Glutamatergic neuron (in vitro differentiated cells): ENCODE data around the gene IBSP. TPM values are rescaled to one million over a fixed set of nuclear protein-coding genes. Genes with fewer than 3 reads are reported as not detected.

Source experiments
- DNase-seq: peaks from one replicate; pipeline ENCODE4 v3.0.0; 2022
- H3K27ac Mint-ChIP-seq: one replicate; pipeline ENCODE4 v1.8.0; 2020; ENCODE audit warnings: mild to moderate bottlenecking, mixed read lengths, inconsistent platforms; ENCODE audit not compliant: unreplicated experiment
- H3K27me3 Mint-ChIP-seq: one replicate; pipeline ENCODE4 v1.8.0; 2020; ENCODE audit warnings: mild to moderate bottlenecking, moderate library complexity, mixed read lengths, inconsistent platforms; ENCODE audit not compliant: unreplicated experiment
- H3K36me3 Mint-ChIP-seq: one replicate; pipeline ENCODE4 v1.8.0; 2020; ENCODE audit warnings: mild to moderate bottlenecking, mixed read lengths, inconsistent platforms; ENCODE audit not compliant: unreplicated experiment
- H3K4me1 Mint-ChIP-seq: one replicate; pipeline ENCODE4 v1.8.0; 2020; ENCODE audit warnings: mild to moderate bottlenecking, low read depth, mixed read lengths, inconsistent platforms; ENCODE audit not compliant: unreplicated experiment
- H3K4me3 Mint-ChIP-seq: one replicate; pipeline ENCODE4 v1.8.0; 2020; ENCODE audit warnings: mild to moderate bottlenecking, mixed read lengths, inconsistent platforms; ENCODE audit not compliant: unreplicated experiment
- H3K9me3 Mint-ChIP-seq: one replicate; pipeline ENCODE4 v1.8.0; 2020; ENCODE audit warnings: mild to moderate bottlenecking, moderate library complexity, mixed read lengths, inconsistent platforms; ENCODE audit not compliant: unreplicated experiment
- total RNA-seq: library from RNA; stranded (reverse); fragmentation: NEBNext Ultra II Directional; extraction: Animal tissue kit (Norgen Biotek cat#: 25700); gene quantifications from one replicate; pipeline ENCODE4 v1.2.1, GENCODE V29; 2021; ENCODE audit not compliant: unreplicated experiment
- TF ChIP-seq, protein P1 (sequence below): fragments of 200-600 bp; sonication (generic); IDR thresholded peaks from one replicate; pipeline ENCODE4 v1.5.0; 2021; ENCODE audit not compliant: partially characterized antibody, unreplicated experiment

The IBSP gene
- total RNA-seq, 1 donor from 2014 or later: not detected

GRCh38 chr4:87783781-87784180 is 15.6 kb upstream of the IBSP start:
- Mint-ChIP-seq H3K27me3 (no peaks in the 10 kb centered on the region), H3K9me3 (no peaks in the 10 kb centered on the region), H3K4me3 (no peak overlapping the region), H3K4me1 (no peaks in the 10 kb centered on the region), H3K36me3 (no peaks in the 10 kb centered on the region), H3K27ac (no peak overlapping the region)
- TF ChIP-seq, protein P1, sequence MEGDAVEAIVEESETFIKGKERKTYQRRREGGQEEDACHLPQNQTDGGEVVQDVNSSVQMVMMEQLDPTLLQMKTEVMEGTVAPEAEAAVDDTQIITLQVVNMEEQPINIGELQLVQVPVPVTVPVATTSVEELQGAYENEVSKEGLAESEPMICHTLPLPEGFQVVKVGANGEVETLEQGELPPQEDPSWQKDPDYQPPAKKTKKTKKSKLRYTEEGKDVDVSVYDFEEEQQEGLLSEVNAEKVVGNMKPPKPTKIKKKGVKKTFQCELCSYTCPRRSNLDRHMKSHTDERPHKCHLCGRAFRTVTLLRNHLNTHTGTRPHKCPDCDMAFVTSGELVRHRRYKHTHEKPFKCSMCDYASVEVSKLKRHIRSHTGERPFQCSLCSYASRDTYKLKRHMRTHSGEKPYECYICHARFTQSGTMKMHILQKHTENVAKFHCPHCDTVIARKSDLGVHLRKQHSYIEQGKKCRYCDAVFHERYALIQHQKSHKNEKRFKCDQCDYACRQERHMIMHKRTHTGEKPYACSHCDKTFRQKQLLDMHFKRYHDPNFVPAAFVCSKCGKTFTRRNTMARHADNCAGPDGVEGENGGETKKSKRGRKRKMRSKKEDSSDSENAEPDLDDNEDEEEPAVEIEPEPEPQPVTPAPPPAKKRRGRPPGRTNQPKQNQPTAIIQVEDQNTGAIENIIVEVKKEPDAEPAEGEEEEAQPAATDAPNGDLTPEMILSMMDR: no peak
- no peak for DNase-seq

DNA sequence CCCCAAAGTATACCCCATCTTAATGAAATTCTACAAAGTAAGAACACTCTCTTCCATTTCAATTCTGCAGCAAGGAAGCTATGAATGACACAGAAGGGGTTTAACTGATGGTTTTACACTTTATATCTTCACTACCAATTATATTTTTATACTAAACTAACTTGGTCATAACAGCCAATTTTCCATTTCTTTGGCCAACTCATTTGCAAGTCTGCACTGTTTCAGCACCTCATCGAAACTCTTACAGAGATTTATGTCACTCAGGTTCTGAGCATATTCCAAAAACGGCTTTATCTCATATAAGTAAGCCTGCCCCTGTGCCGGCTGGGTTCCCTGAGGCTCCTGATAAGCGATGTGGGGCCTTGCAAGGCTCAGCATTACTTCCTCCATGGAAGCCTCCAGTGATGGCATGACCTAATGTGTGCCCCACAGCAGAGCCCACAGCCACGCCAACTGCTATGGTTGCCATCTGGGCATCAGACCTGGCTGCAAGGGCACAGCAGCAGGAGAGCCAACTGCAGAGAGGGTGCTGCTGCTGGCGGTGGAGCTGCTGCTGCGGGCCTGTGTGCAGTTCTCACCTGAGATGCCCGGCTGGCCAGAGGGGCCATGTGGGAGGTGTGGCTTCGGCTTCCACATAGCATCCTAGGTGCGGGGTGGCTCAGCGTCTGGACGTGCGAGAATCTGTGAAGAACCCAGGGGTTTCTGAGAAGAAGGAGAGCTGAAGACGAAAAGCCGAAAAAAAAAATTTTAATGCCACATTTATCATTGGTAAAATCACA is 13.4 kb upstream of the IBSP start:
- Mint-ChIP-seq H3K27me3 (no peaks in the 10 kb centered on the region), H3K36me3 (no peaks in the 10 kb centered on the region), H3K4me3 (no peak overlapping the region), H3K27ac (no peak overlapping the region), H3K9me3 (no peaks in the 10 kb centered on the region), H3K4me1 (no peaks in the 10 kb centered on the region)
- TF ChIP-seq, protein P1: no peak
- DNase-seq: no peak

DNA sequence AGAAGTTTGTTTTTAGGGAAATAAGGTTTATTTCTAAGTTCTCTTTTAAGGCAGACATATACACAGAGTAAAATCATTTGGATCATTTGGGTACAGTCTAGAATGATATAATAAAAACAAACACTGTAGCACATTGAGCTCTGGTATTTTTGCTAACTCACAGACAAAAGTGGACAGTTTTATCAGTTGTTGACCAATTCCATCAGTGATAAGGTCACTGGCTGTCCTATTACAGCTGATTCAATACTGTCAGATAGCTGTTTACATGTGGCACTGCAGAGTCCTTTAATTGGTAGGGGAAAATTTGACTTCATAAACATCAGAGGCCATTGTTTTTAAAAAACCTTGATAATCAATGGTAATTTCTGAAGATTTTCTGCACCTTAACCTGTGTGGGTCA is 3.5 kb downstream of the IBSP start:
- Mint-ChIP-seq H3K9me3 (no peaks in the 10 kb centered on the region), H3K4me1 (no peaks in the 10 kb centered on the region), H3K36me3 (no peaks in the 10 kb centered on the region), H3K27ac (no peak overlapping the region), H3K4me3 (no peak overlapping the region), H3K27me3 (peaks cover 2% of the 10 kb centered on the region)
- TF ChIP-seq, protein P1: no peak
- DNase-seq: no peak

DNA sequence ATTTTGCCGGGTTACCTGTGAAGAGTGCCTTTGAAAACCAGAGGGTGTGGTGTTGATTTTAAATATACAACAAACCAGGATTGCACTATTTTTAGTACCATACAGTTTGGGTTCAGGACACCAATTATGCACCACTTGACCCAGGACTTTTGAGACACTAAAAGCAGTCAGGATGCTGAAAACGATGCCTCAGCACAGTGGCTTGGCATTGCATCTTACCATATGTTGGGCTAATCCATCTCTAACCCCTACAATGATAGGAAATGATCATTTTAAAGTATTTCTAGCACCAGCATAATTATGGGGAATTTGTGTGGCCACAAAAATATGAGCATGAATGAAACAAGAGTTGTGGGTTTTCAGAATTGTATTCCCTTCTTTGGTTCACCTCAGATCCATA is 4.1 kb downstream of the IBSP start:
- H3K4me1 Mint-ChIP-seq: no peaks in the 10 kb centered on the region
- DNase-seq: no peak
- TF ChIP-seq, protein P1: no peak
- H3K9me3 Mint-ChIP-seq: no peaks in the 10 kb centered on the region
- peaks cover 2% of the 10 kb centered on the region for H3K27me3 Mint-ChIP-seq
- no peak overlapping the region for H3K27ac Mint-ChIP-seq
- H3K36me3 Mint-ChIP-seq: no peaks in the 10 kb centered on the region
- no peak overlapping the region for H3K4me3 Mint-ChIP-seq

DNA sequence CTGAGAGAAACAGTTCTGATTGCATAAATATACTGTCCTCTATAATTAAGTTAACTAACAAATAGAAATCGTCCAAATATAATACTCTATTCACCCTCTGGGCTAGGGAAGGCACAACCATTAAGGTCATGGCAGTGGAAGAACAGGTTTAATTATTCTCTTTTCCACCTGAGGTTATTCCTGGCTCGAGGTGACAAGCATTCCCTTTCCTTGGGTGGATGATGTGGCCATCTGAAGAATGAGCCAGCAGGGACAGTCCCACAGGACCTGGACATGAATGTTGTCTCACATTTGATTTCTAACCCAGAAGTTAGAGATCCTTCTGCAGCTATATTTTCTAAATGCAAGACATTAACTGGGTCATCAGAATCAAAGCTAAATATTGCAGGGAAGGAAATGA is 5.5 kb downstream of the IBSP start:
- TF ChIP-seq, protein P1: no peak
- Mint-ChIP-seq H3K27me3 (peaks cover 2% of the 10 kb centered on the region), H3K9me3 (no peaks in the 10 kb centered on the region), H3K36me3 (no peaks in the 10 kb centered on the region), H3K27ac (no peak overlapping the region), H3K4me3 (no peak overlapping the region), H3K4me1 (no peaks in the 10 kb centered on the region)
- DNase-seq: no peak
